MM.1S (cell line): ENCODE results near the gene CCDC92B.

Experiments
- DNase-seq: peaks from one replicate; pipeline ENCODE4 v3.0.0-alpha.2; 2015
- H2AFZ ChIP-seq: fragments of 300-600 bp; sonication (generic); 2 replicates; pipeline ENCODE4 v1.6.0; 2016; ENCODE audit warnings: antibody characterized with exemption, low read length
- H3F3A ChIP-seq: fragments of 300-600 bp; sonication (generic); 2 replicates; pipeline ENCODE4 v1.6.1; 2016; ENCODE audit warnings: mild to moderate bottlenecking, antibody characterized with exemption, low read length, moderate library complexity, mixed read lengths; ENCODE audit not compliant: insufficient read depth
- H3K27ac ChIP-seq: fragments of 300-600 bp; sonication (generic); 2 replicates; pipeline ENCODE4 v1.5.1; 2016; ENCODE audit warnings: mild to moderate bottlenecking, low read length
- H3K27me3 ChIP-seq: fragments of 300-600 bp; sonication (generic); replicated peaks from 2 replicates; pipeline ENCODE4 v1.6.0; 2016; ENCODE audit warnings: low read length; ENCODE audit not compliant: insufficient read depth
- H3K36me3 ChIP-seq: fragments of 300-600 bp; sonication (generic); replicated peaks from 2 replicates; pipeline ENCODE4 v1.6.1; 2016; ENCODE audit warnings: mild to moderate bottlenecking, low read length, mixed read lengths; ENCODE audit not compliant: insufficient read depth
- H3K4me1 ChIP-seq: fragments of 300-600 bp; sonication (generic); 2 replicates; pipeline ENCODE4 v1.6.1; 2016; ENCODE audit warnings: low read length, mixed read lengths
- H3K4me2 ChIP-seq: fragments of 300-600 bp; sonication (generic); 2 replicates; pipeline ENCODE4 v1.6.0; 2016; ENCODE audit warnings: low read depth, low read length
- H3K4me3 ChIP-seq: fragments of 300-600 bp; sonication (generic); 2 replicates; pipeline ENCODE4 v1.5.1; 2016; ENCODE audit warnings: low read length, mixed read lengths
- H3K79me2 ChIP-seq: fragments of 300-600 bp; sonication (generic); 2 replicates; pipeline ENCODE4 v1.6.1; 2016; ENCODE audit warnings: mixed run types, low read length, mixed read lengths
- H3K9ac ChIP-seq: fragments of 300-600 bp; sonication (generic); 2 replicates; pipeline ENCODE4 v1.6.1; 2016; ENCODE audit warnings: low read length, mixed read lengths
- H3K9me2 ChIP-seq: fragments of 300-600 bp; sonication (generic); replicated peaks from 2 replicates; pipeline ENCODE4 v1.6.1; 2016; ENCODE audit warnings: mild to moderate bottlenecking, low read length, mixed read lengths; ENCODE audit not compliant: insufficient read depth
- H3K9me3 ChIP-seq: fragments of 300-600 bp; sonication (generic); replicated peaks from 2 replicates; pipeline ENCODE4 v1.6.1; 2016; ENCODE audit warnings: mild to moderate bottlenecking, low read length, mixed read lengths; ENCODE audit not compliant: insufficient read depth
- H4K20me1 ChIP-seq: fragments of 300-600 bp; sonication (generic); 2 replicates; pipeline ENCODE4 v1.6.1; 2016; ENCODE audit warnings: mild to moderate bottlenecking, low read length, moderate library complexity, mixed read lengths; ENCODE audit not compliant: insufficient read depth
- EZH2 ChIP-seq: fragments of 300-600 bp; sonication (generic); optimal IDR thresholded peaks from 2 replicates; pipeline ENCODE3; 2017; ENCODE audit warnings: low read depth, mild to moderate bottlenecking, antibody characterized with exemption, low read length, mixed read lengths
- EZH2phosphoT487 ChIP-seq: fragments of 300-600 bp; sonication (generic); IDR thresholded peaks from 2 replicates; pipeline ENCODE4 v1.6.1; 2018; ENCODE audit warnings: antibody characterized with exemption, low read length
- TF ChIP-seq, protein P1 (sequence below): fragments of 300-600 bp; sonication (generic); IDR thresholded peaks from 2 replicates; pipeline ENCODE4 v1.5.1; 2016; ENCODE audit warnings: antibody characterized with exemption, low read length, mixed read lengths

Gene CCDC92B

DNA sequence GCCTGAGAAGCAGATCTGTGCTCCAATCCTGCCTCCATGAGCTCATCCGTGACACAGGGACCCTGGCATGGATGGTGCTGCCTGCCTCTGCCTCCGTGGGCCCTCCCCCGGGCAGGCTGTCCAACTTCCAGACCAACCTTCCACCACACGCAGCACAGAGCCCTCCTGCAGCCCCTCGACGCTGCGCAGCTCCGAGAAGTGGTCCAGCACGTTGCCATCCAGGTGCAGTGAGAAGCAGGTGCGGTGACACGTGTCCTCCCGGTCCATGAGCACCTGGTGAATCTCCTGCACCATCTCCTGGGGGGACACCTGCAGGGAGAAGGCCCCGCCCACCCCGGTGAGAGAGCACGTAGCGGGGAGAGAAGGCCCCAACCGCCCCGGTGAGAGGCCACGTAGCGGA lies 46.3 kb downstream of the CCDC92B start:
- peaks cover 53% of the 10 kb centered on the region for H3K79me2 ChIP-seq
- no peak overlapping the region for H2AFZ ChIP-seq
- DNase-seq = no peak
- TF ChIP-seq, protein P1, sequence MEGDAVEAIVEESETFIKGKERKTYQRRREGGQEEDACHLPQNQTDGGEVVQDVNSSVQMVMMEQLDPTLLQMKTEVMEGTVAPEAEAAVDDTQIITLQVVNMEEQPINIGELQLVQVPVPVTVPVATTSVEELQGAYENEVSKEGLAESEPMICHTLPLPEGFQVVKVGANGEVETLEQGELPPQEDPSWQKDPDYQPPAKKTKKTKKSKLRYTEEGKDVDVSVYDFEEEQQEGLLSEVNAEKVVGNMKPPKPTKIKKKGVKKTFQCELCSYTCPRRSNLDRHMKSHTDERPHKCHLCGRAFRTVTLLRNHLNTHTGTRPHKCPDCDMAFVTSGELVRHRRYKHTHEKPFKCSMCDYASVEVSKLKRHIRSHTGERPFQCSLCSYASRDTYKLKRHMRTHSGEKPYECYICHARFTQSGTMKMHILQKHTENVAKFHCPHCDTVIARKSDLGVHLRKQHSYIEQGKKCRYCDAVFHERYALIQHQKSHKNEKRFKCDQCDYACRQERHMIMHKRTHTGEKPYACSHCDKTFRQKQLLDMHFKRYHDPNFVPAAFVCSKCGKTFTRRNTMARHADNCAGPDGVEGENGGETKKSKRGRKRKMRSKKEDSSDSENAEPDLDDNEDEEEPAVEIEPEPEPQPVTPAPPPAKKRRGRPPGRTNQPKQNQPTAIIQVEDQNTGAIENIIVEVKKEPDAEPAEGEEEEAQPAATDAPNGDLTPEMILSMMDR = no peak
- TF ChIP-seq EZH2phosphoT487 (no peak), EZH2 (no peak)
- H3K4me2 ChIP-seq = no peak overlapping the region
- no peaks in the 10 kb centered on the region for H3K27me3 ChIP-seq
- H3K4me1 ChIP-seq = no peaks in the 10 kb centered on the region
- no peak overlapping the region for H3K27ac ChIP-seq
- no peaks in the 10 kb centered on the region for H3K9me3 ChIP-seq
- no peak overlapping the region for H3K9ac ChIP-seq
- H3K4me3 ChIP-seq = no peak overlapping the region
- no peaks in the 10 kb centered on the region; the same call in 1 of the 2 replicates for H3K36me3 ChIP-seq
- H3F3A ChIP-seq = no peaks in the 10 kb centered on the region
- H4K20me1 ChIP-seq = peaks cover 31% of the 10 kb centered on the region
- no peaks in the 10 kb centered on the region for H3K9me2 ChIP-seq

DNA sequence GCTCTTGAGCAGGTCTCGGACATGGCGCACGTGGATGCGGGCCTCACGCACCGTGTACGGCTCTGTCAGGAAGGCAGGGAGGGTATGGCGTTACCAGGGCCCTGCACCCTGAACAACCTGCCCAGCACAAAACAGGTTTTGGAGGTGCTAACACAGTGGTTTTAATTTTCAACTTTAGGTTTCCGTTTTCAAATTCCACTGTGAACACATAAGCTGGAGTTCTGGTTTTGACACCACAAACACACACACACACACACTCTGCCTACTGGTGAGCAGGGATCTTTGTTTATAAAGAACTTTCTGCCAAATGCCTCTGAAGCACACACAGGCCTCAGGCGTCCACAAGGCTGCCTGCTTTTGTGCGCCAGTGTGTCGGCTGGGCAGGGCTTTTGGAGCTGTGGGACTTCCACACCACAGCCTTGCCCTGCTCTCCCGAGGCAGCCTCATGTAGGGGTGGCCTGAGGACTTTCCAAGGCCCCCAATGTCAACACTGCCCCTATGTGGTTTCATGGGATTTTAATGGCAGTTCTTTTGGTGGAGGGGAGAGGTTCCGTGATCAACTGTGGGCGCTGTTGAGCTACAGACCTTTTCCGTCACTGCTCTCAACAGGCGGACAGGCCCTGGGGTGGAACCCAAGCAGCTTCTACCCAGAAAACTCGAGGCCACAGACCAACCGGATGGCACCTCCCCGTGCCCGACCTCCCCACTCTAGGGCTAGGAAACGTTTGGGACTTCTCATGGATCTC lies 47.3 kb downstream of the CCDC92B start:
- no peak overlapping the region for H3K4me2 ChIP-seq
- H3K27me3 ChIP-seq = no peaks in the 10 kb centered on the region
- H3K79me2 ChIP-seq = peaks cover 49% of the 10 kb centered on the region
- H3F3A ChIP-seq = no peaks in the 10 kb centered on the region
- H3K36me3 ChIP-seq = no peaks in the 10 kb centered on the region; the same call in 1 of the 2 replicates
- no peak overlapping the region for H3K4me3 ChIP-seq
- no peaks in the 10 kb centered on the region for H3K9me3 ChIP-seq
- H3K4me1 ChIP-seq = no peaks in the 10 kb centered on the region
- peaks cover 21% of the 10 kb centered on the region for H4K20me1 ChIP-seq
- no peak overlapping the region for H3K27ac ChIP-seq
- no peak overlapping the region for H2AFZ ChIP-seq
- no peaks in the 10 kb centered on the region for H3K9me2 ChIP-seq
- no peak overlapping the region for H3K9ac ChIP-seq
- TF ChIP-seq EZH2 (no peak), EZH2phosphoT487 (no peak)
- TF ChIP-seq, protein P1 = no peak
- no peak for DNase-seq

DNA sequence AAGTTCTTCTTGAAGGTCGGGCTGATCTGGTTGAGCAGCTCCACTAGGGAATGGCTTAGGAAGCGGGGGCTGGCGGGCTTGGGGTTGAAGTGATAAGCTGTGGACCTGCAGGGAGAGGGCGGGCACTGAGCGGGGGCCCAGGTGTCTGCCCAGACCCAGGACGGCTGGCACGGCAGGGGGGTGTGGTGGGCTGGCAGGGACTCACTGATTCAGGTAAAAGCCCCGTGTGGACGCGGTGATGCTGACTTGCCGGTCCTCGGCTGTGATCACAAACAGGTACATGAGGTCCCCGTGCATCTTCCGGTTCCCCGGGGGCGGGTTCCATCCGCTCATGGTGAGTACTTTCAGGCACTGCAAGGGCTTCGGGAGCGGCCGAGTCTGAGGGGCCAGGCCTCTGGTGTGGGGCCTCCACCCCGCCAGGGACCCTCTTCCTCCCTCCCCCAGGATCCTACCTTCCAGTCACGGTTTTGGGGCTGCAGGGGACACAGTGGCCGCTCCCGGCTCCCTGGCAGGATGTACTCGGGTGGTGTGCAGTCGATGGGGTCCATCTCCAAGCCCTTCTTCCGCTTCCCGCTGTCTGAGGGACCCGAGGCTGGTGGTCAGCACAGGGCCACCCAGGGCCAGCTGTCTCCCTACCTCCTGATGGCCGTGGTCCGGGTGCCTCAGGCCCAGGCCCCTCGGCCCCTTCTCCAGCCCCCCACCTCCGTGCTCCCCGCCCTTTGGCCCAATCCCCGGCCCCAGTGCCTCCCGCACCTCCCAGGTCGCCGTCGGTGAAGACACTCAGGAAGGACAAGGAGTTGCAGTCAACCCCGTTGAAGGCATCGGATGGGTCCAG lies 48.1 kb downstream of the CCDC92B start:
- Histone ChIP-seq H3F3A (no peaks in the 10 kb centered on the region), H3K36me3 (no peaks in the 10 kb centered on the region; the same call in 1 of the 2 replicates), H3K9me3 (no peaks in the 10 kb centered on the region), H3K79me2 (peaks cover 41% of the 10 kb centered on the region), H3K27me3 (no peaks in the 10 kb centered on the region), H3K4me2 (no peak overlapping the region), H4K20me1 (peaks cover 13% of the 10 kb centered on the region), H3K4me3 (no peak overlapping the region), H3K4me1 (no peaks in the 10 kb centered on the region), H3K9ac (no peak overlapping the region), H2AFZ (no peak overlapping the region), H3K9me2 (no peaks in the 10 kb centered on the region), H3K27ac (no peak overlapping the region)
- TF ChIP-seq, protein P1 = no peak
- TF ChIP-seq EZH2phosphoT487 (no peak), EZH2 (no peak)
- no peak for DNase-seq
